ENCODE measurements around the gene YES1.
A peak's percentile ranks its signal among the peaks of the same experiment; 100 is the strongest.
"Not testable (repeated sequence)": the region's sequence is repeated elsewhere in the genome, so short reads cannot be mapped to it uniquely, and the experiment has no call there.

Gene YES1

DNA sequence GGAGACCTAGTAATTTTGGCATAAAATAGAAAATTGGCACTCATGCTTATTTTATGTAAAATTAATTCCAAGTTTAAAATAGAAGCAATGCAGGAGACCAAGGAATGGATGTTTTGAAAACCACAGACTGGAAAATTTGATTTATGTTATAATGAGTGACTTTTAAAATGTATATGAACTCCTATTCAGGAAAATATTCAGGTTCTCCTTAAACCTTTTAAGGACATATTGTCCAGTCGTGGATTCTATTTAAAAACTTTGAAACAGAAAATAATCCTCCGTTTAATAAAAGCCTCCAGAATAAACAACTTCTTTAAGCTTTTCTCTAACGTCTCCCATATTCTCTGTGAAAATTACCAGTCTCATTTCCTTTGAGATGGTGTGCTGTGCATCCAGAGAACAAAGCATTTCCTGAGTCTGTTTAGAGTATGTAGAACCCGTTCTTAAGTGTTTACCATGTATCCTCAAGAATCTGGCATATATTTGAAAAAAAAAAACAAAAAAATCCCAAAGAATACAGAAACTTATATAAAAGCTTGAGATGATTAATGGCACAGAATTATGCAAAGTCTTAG, 8.6 kb upstream of the YES1 start:
- DNase-seq: no peak

- DNase-seq: no peak
Observed at GRCh38 chr18:816869-817268, 4.8 kb upstream of the YES1 start.

DNA sequence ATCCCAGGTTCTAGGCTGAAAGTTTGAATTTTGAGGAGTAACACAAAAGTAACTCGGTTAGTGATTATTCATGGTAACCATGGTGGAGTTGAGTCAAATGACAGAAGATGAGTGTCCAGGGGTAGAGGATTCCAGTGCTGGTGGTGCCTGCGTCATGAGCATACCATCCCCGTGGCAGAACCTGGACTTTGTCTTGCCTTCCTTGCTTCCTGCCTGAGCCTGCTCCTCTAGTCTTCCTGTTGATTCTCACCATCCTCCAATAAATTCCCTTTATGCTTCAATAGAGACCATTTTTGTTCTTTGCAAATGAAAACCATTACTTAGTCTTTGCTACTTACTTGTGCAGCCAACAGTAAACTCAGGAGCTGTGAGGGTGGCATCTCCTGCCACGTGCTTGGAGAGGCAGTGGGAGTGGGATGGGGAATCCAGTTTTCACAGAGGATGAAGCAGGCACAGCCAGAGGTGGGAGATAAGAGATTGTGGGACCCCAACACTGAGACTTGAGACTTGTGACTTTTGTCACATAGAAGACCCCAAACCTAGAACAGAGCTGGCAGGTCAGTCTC, 4.1 kb upstream of the YES1 start:
- DNase-seq: no peak

GRCh38 chr18:815353-815752, 3.3 kb upstream of the YES1 start:
- DNase-seq: no peak

GRCh38 chr18:814300-815084, 2.5 kb upstream of the YES1 start:
- no peak for DNase-seq

DNA sequence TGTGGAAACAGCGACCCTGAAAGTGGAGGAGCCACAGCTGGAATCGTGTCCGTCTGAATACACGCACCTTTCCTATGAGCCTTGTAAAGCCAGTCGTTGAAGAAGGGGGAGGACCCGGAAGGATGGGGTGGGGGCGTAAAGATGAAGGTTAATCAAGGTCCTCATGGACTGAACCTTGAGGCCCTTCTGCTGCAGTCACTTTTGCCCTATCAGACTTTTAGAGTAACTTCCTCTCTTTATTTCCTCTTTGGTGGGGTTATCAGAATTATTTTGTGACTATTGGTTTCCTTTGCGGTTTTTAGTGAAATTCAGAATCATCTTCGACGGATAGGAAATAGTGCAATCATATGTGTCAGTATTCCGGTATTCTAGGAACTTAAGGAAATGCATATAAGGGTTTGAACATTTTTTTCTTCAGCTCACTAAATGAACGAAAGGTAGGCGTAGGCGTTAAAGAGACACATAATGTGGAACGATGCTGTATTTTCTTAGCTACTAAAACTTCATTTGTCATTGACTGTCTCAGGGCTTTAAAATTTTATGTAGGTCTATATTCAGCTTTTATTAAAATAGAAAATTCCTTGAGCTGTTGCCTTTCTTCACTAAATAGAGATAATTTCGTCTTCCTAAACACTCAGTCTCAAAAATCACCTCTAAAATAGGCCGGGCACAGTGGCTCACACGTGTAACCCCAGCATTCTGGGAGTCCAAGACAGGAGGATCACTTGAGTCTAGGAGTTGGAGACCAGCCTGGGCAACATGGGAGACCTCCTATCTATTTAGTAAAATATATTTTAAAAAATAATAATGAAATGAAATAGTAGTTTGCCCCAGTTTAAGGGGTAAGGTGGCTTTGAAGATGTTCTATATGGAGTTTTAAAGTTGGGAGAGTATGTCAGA, 1.4 kb upstream of the YES1 start:
- DNase-seq: no peak

- peak; percentile 26 for DNase-seq
Observed at GRCh38 chr18:812376-813171, 532 bp upstream of the YES1 start.

DNA sequence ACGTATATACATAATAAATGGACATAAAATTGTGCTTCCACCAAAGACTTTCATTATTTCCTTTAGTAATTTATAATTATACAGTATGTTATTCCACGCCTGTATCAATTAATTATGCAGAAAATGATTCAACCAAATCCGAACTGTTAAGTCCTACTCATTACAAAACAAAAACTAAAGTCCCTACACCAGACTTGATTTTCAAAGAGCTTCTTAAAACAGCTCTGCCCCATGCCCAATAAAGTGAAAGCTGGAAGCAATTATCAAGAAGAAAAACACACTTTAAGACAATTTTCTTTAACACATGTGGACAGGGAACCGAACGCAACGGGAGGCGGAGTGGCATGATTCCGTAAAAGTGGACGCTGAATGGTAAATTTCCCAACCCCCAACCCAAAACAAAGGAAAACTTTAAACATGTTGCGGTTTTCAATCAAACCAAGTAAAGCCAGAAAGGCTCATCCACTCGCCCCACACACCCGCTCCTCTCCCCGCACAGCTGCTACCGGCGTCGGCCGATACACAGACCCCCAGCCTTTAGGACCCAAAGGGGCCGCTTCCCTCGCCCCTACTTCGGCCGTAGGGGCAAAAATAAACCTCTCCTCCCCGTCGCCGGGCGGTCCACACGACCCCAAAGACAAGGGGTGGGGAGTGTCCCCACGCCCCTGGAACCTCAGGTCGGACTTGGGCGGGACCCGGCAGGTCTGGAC, 705 bp downstream of the YES1 start:
- no peak for DNase-seq

DNA sequence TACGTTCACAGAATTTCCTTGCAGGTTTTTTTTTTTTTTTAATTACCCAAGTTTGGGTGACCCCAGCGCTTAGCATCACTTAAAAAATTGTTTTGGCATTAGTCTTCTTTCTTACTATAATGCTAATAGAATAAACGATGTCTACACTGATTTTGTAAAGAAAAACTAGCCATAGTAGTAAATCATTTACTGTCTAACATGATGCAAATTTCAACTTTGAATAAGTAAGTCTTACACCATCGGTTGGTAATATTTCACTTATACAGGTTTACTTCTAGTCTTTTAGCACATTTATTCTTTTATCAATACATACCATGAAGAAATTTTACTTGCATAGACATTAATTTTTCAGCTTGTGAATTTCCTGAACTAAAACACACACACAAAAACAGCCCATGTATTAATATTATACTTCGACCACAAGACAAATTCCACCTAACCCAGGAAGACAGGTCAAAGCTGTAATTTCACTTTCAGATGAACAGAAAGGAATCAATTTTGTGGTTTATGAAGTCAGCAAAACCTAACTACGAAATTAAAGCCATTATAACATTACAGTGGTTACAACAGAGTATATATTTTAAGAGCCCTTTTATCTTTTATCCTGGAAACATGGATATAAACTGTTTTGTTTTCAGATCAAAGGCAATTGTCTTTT, 1.9 kb downstream of the YES1 start:
- no peak for DNase-seq

- DNase-seq: not testable (repeated sequence)
Observed at GRCh38 chr18:809228-809627, 2.8 kb downstream of the YES1 start.

GRCh38 chr18:808502-808901, 3.5 kb downstream of the YES1 start:
- no peak for DNase-seq

DNA sequence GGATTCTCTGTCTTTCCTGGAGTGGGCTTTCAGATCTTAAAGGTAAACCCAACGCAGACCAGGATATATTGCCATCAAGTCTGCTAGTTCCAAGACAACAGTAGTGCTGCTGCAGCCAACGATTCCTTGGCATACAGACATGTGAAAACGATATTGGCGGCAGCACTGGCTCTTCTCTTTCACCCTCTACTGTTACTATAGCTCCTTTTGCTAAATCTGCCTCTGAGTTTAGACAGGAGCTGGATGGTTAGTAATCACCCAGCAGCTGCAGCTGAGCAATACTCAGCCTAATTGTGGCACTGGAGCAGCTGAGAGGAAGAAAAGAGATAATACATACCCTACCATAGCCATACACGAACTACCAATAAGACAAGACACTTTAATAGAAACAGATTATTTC, 4.0 kb downstream of the YES1 start:
- no peak for DNase-seq

GRCh38 chr18:805755-806110, 6.3 kb downstream of the YES1 start:
- DNase-seq: no peak

DNA sequence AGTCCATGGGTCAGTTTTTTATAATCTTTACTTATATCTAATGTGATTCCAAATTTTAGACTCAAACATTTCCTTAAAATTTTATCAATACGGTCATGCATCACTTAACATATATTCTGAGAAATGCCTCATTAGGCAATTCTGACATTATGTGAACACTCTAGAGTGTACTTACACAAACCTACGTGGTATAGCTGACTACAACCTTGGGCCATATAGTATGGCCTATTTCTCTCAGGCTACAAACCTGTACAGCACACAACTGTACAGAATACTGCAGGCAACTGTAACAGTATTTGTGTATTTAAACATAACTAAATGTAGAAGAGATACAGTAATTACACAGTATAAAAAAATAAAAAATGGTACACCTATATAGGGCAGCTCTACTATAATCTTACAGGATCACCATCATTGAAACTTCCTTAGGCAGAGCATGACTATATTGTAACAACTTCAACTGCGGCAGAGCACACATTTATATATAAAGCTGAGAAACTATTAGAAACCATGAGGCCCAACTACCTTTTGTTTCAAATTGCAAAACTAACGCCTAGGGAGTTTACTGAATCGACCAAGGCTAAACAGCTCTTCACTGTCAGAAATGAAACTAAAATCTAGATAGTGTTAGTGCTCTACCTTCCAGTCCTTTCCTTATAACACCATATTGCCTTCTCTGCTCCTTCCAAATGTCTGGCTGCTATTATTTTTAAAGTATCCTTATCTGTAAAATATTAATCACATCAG, 6.9 kb downstream of the YES1 start:
- DNase-seq: no peak

GRCh38 chr18:801137-801536, 10.9 kb downstream of the YES1 start:
- no peak for DNase-seq

GRCh38 chr18:799943-800342, 12.1 kb downstream of the YES1 start:
- no peak for DNase-seq

DNA sequence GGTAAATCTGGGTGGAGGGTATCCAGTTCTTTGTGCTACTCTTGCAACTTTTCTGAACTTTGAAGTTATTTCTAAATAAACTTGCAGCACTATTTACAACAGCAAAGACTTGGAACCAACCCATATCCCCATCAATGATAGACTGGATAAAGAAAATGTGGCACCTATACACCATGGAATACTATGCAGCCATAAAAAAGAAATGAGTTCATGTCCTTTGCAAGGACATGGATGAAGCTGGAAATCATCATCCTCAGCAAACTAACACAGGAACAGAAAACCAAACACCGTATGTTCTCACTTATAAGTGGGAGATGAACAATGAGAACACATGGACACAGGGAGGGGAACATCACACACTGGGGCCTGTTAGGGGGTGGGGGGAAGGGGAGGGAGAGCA, 16.7 kb downstream of the YES1 start:
- not testable (repeated sequence) for DNase-seq

- no peak for DNase-seq
Observed at GRCh38 chr18:789397-789796, 22.6 kb downstream of the YES1 start.

DNA sequence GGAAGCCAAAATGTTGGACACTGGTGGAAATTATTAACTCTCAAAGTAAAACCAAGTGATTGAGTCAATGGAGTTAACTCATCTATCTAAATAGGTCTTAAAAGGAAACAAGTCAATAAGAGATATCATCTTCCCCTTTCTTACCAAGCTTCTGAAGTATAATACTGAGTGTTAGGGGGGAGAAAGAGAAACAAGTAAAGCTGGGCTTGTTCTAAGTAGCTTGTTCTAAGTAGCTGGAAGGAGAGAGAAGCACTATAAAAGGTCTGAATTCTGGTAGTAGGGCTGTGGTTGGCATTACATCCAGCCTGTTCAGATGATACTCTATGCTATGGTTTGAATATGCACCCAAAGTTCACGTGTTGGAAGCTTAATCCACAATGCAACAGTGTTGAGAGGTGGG, 26.8 kb downstream of the YES1 start:
- no peak for DNase-seq

DNA sequence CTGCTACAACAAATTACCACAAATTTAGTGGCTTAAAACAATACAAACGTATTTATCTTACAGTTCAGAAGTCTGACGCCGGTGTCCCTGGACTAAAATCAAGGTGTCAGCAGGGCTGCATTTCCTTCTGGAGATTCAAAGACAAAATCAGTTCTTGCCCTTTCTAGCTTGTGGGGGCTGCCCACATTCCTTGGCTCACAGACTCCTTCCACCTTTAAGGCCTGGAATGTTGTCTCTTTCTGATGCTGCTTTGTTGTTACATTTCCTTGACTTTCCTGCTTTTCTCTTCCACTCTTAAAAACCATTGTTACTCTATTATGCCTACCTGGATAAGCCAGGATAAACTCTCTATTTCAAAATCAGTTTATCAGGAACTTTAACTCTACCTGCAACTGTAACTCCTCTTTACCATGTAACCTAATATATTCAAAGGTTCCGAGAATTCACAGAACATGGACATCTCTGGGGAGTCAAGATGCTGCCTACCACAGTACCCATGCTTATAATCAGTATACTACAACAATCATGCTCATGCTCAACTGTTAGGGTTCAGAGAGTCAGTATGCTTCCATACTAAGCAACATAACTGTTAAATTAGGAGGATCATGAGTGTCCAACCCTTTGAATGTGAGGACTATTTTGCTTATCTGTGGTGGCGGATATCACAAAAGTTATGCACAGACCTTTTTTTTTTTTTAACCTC, 27.4 kb downstream of the YES1 start:
- no peak for DNase-seq

Data from GOT3 (cell line).